HG02642 (cell line): ENCODE data around the gene NR6A1.

Experiments
- ATAC-seq: cut with Tn5 transposase; IDR thresholded peaks from one replicate; pipeline ENCODE4 v1.9.1; 2021; ENCODE audit warnings: mild to moderate bottlenecking; ENCODE audit not compliant: unreplicated experiment, poor library complexity

Gene NR6A1

GRCh38 chr9:124513376-124513994, 257.6 kb downstream of the NR6A1 start:
- no peak for ATAC-seq

DNA sequence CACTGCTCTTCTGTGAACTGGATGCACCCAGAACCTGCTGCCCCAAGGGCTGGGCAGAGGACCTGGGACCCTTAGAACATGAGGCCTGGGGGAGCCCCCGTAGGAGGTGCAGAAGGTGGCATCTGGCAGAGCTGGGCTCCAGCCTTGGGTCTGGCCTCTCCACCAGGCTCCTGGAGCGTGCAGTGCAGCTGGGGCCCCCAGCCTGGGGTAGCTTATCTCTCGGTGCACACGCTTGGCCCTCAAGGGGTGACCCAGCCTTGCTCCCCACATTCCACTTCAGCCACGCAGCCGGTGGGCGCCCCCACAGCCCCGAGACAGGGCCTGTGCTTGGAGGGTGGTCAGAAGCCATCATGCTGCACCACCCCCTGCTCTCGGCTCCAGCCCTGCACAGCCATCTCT, 258.3 kb downstream of the NR6A1 start:
- ATAC-seq: no peak

DNA sequence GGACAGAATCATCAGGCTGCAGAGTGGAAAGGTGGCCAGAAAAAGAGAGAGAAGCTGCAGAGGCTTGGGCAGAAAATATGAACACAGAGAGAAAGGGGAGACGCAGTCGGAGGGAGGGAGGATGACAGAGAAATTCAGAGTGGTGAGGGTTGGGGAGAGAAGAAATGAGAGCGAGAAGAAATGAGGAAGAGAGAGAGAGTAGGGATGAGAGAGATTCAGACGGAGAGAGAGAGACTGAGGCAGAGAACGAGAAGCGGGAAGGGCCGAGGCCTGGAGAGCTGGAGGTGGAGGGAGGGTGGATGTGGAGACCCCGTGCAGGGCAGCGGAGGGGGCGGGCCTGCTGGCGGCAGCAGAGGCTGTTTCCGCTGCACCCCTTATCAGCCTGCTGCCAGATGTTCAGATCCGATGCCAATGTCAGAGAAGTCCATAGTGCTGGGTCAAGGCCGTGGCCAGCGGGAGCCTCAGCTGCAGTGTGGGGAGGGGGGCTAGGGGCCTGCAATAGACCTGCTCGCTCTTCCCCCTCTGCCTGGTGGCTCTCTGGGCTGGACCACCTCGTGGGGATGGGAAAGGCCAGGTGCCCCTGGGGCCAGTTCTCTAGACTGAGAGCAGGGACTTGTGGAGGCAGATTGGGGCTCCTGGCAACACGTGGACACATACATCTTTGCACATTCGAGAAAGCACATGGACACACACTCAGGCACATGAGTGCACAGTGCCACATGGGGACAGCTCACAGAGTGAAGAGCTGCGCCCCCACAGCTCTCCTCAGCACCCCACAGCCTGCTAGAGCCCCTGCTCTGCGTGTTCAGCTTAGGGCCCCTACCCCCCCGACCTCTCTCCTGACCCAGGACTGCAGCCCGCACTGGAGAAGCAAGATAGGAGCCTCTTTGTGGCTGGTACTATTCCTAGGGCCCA, 259.0 kb downstream of the NR6A1 start:
- no peak for ATAC-seq

DNA sequence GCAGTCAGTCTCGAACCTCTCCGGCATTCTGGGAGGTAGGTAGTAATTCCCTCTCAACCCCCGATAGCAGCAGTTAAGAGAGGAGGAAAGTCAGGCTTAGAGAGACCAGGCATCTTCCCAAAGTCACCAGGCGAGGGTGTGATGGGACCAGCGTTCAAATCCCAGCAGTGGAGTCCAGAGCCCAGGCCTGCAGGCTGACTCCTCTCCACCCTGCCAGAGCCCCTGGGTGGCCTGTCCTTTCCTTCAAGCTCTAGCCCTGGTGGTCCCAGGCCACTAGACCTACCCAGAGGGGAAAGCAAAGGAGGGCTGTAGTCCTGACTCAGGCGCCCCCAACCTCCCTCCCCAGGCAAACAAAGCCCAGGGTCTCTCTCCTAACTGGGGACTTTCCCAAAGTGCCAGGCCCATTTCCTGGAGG, 259.7 kb downstream of the NR6A1 start:
- no peak for ATAC-seq

DNA sequence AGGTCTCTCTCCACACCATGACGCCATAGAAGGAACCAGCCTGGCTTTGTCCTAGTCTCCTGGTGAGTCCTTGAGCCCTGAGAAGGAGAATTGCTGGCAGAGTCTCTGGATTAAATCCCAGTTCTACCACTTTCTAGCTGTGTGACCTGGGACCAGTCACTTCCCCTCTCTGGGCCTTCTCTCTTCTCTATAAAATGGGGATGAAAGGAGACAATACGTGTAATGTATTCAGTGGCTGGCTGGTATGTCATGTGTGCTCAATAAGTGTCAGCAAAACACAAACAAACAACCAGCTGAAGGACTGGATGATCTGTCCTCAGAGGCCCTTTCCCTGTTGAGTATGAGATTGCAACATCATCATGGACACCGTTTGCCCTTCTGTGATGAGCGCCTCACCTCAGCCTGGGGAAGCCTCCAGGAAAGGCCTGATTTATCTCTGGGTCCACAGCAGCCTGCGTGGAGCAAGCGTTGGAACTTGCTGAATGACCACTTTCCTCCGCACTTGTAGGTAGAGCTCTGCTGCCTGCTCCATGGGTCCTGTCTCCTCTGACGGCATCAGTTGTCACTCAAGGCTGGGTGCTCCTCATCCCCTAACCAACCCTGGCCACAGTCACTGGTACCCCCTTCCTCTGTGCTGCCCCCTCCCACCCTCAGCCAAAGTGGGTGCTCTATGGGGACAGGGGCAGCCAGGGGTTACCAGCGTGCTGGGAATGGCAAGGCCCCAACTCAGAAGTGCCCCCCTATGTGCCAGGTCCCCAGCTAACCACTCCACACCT, 260.3 kb downstream of the NR6A1 start:
- ATAC-seq: no peak

DNA sequence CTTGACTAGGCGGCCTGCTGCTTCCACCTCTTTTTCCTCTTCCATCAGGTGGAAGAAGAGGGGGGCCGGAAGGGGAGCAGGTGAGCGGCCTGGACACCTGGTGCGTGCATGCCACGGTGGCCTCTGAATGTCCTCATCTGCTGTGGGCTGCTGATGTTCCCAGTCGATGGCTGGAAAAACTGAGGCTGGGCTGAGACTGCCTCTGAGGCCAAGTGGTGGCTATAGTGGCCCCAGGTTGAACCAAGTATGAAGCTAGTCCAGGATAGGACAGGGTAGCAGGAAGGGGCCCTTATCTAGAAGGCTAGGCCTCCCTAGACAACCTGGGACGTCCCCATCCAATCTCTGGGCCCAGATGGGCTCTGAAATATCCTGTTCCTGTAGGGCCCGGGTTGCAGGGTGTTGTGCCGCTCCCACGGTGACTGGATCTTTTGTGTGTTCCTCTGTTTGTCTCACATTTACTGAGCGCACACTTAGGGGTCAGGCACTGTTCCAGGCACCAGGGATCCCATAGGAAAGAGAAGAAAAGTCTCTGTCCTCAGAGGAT, 263.2 kb downstream of the NR6A1 start:
- no peak for ATAC-seq

GRCh38 chr9:124506931-124507879, 263.9 kb downstream of the NR6A1 start, which contains the start of gene NR5A1:
Gene NR5A1 (minus strand): TSS chr9:124507399. CDS start chr9:124503395, 4,004 bp downstream.
- no peak for ATAC-seq

GRCh38 chr9:124506433-124506832, 264.7 kb downstream of the NR6A1 start:
- no peak for ATAC-seq

DNA sequence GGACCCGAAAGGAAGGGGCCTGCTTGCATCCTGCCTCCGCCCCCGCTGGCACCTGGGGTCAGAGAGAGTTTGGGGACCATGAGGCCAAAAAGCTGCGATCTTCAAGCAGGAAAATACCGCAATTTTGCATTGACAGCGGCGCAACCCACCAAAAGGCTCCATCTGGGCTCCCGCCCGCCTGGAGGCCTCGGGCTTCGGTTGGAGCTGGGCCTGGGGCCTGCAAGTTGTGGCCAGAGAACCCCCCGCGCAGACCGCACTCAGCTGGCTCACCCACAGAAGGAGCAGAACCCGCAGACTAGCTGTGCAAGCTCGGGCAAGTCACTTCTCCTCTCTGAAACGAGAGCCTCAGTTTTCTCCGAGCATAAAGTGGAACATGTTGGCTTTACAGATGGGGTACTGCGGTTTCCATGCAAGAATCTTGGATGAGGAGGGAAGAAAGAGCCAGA, 265.2 kb downstream of the NR6A1 start:
- no peak for ATAC-seq

DNA sequence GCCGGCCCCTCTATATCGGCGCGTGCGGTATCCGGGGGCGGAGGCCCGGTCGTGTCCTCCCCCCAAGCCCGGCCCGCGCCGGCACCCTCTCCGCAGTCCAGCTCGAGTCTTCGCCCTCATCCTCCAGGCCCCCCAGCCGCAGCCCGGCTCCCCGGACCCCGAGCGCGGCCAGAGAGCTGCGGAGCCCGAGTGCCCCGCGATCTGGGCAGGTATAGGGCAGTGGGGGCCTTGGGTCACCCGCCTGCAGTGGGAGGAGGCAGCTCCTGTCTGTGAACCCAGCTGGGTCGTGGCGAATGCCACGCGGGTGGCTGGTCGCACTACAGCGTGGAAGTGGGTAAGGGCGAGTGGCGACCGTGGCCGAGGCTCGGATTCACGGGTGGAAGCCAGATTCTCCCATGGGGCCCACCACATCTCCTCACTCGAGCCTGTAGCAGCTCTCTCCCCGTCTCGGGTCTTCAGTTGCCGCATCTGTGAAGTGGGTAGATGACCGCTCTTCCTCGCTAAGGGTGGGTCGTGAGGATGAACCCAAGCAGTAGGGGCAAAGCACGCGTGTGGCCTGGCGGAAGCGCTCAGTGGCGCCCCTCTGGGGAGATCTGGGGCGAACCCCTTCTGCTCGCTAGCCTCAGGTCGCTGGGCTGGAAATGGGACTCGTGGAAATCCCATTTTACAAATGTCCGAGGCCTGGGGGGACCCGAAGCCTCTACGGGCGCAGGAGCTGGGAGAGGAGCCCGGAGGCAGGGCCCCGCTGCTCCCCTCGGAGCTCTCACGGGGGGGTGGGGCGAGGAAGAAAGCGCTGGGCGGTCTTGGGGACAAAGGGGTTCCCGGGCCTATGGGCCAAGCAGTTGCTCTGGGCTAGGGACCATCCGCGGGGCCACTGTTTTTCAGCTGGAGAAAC, 265.9 kb downstream of the NR6A1 start:
- ATAC-seq: no peak

DNA sequence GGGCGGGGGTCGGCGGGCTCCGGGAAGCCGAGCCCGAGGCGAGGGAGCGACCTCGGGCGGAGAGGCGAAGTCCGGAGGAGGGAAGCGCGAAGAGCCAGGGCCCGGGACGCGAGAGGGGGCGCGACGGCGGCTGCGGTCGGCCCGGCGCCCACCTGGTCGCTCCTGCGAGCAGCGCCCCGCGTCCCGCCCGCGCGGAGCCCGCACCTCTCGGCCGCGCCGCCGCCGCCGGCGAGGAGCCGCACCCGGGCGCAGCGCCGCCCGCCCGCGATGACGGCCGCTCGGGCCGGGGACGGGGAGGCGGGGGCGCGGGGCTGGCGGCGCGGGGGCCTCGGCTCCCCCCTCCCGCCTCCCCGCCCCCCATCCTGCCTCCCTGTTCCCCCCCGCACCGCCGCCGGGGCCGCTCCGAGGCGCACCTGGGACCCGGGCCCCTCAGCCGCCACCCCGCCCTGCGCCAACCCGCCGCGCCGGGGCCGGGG, 266.5 kb downstream of the NR6A1 start:
- ATAC-seq: no peak

DNA sequence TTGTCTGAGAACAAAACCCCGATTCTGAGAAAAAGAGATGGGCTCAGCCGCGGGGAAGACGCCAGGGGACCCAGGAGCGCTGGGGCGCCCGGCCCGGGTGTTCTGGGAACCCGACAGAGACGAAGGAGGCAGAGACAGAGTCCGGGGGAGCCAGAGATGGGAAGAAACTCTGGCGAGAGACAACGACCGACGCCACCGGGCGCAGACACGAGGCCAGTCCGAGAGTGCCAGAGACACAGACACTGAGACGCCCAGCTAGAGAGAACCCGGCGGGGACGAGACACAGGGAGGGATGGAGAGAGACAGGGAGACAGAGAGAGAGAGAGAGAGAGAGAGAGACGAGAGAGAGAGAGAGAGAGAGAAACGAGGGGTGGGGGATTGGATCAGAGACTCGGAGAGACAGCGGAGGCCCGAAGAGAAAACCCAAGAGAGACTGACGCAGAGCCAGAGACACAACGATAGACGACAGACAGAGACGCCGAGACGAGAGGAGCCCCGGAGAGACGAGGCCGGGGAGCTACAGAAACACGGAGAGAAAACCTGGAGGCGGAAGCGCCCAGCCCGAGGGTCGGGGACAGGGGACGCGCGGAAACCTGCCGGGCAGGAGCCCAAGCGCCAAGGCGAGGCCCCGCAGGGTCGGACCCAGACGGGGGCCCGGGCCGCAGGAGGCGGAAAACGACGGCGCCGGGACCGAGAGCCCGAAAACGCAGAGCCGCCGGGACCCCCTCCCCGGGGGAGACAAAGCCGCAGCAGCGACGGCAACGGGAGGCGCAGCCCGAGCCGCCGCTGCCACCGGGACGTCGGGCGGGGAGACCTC, 267.2 kb downstream of the NR6A1 start:
- ATAC-seq: no peak

DNA sequence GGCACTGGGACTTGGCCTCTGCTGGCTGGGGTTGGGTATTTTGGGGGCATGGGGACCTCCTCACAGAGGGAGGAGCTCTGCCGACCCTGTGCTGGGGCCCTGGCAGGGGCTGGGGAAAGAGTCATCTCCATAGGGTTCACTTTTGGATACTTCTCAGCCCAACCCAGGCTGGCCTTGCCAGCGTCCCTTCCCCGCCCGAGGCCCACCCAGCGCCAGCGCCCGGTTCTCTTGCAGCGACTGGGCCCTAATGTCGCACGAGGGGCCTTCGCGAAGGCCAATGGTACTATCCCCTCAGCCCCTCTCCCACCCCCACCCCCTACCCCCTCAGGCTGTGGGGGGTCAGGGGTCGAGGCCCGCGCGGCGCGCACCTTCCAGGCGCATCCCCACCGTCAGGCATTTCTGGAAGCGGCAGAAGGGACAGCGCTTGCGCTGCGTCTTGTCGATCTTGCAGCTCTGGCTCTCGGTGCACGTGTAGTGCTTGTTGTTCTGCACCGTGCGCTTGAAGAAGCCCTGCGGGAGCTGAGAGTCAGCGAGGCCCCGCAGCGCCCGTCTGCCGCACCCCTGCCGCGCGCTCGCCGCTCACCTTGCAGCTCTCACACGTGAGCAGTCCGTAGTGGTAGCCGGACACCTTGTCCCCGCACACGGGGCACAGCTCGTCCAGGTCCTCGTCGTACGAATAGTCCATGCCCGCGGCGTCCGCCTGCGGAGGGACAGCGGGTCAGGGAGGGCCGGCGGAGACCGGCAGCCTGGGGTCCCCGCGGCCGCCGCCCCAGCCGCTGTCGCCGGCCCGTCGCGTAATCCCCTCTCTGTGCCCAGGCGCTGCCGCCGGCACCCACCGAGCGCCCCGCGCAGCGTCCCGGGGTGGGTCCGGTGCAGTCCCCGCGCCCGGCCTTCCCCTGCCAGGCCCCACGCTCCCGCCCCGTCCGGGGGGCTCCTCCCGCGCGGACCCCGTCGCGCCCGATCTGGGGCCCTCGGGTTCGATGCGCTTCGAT, 268.1 kb downstream of the NR6A1 start:
- ATAC-seq: no peak

GRCh38 chr9:124501771-124502320, 269.3 kb downstream of the NR6A1 start:
- ATAC-seq: no peak

DNA sequence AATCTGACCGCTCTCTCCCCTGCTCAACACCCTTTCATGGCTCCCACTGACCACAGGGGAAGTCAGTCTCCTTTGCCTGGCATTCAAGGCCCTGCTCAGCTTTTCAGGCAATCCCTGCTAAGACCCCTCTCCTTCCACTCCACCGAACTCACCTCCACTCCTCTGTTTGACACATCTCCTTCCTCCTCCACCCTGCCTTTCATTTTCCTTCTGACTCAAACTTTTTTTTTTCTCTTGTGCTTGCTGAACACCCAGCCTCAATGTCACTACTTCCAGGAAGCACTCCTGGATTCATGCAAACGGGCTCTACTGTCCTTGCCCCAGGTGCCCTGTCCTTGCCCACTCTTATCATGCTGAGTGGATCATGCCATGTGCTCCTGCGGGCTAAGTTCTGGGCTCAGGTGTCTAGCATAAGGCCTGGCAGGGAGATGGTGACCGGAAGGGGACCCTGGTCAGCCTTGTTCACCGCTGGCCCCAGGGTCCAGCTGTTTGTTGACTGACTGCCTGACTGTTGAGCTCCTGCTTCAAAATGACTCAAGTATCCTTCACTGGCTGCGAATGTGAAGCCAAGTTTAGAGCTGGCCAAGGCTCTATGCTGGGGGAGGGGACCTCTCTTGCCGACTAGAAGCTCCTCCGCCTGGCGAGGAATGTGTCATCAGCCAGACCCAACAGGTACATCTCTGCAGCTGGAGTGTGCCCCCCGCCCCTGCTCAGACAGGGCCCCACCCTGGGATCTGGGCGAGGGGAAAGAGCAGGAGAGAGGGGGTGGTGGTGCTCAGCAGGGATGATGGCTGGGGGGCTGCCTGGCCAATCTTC, 270.1 kb downstream of the NR6A1 start:
- ATAC-seq: no peak
